Activated CD8-positive, alpha-beta memory T cell treated with anti-CD3 and anti-CD28 coated beads for 48 hours (primary cell): ENCODE results near the gene TSPAN9.

Source experiments
- DNase-seq, 3 experiments: peaks; one replicate each; pipeline ENCODE4 v3.0.0-alpha.2; 2020; ENCODE audit warnings: low read depth in 2 of 3, low spot score in 2 of 3

Gene TSPAN9

DNA sequence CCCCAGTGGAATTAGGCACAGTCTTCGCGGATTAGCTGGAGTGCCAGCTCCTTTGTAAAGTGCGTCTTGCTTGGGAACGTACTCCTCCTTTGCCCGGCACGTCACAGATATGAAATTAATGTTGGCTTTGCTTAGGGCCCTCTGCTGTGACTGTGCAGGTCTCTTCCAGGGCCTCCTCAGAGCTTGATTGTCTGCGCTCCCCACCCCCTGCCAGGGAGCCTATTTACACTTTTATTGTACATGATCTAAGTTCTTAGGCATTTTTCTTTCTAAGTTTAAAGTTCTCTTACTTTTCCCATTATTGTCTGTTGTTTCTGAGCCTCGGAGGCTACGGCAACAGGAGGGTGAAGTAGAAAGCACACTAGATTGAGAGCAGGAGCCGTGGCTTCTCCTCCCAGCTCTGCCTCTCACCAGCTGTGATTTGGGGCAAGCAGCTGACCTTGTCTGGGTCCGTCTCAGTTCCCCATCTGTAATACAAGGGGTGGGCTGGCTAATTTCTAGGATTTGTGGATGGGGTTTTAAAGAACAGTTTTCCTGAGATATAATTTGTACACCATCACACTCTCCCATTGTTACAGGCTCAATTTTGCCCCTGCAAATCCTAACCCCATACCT lies 81.8 kb downstream of the TSPAN9 start:
- no peak for DNase-seq

DNA sequence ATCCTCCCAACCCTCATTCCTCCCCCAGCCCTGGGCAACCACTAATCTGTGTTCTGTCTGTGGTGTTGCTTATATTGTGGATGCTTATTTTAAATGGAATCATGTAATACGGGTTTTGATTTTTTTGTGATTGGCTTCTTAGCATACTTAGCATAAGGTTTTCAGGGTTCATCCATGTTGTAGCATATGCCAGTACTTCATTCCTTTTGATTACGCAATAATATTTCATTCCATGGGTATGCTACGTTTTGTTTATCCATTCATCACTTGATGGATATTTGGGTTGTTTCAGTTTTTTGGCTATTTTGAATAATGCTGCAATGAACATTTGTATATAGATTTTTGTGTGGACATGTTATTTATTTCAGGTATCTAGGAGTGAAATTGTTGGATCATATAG lies 82.9 kb downstream of the TSPAN9 start:
- DNase-seq: no peak

DNA sequence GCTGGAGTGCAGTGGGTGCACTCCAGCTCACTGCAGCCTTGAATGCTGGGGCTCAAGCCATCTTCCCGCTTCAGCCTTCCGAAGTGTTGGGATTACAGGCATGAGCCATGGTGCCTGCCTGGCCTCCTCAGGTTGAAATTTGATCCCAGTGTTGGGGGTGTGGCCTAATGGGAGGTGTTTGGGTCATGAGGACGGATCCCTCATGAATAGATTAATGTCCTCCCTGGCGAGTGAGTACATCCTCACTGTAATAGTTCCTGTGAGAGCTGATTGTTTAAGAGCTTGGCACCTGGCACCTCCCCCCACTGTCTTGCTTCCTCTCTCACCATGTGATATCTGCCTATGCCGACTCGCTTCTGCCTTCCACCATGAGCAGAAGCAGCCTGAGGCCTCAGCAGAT lies 84.7 kb downstream of the TSPAN9 start:
- DNase-seq: no peak

DNA sequence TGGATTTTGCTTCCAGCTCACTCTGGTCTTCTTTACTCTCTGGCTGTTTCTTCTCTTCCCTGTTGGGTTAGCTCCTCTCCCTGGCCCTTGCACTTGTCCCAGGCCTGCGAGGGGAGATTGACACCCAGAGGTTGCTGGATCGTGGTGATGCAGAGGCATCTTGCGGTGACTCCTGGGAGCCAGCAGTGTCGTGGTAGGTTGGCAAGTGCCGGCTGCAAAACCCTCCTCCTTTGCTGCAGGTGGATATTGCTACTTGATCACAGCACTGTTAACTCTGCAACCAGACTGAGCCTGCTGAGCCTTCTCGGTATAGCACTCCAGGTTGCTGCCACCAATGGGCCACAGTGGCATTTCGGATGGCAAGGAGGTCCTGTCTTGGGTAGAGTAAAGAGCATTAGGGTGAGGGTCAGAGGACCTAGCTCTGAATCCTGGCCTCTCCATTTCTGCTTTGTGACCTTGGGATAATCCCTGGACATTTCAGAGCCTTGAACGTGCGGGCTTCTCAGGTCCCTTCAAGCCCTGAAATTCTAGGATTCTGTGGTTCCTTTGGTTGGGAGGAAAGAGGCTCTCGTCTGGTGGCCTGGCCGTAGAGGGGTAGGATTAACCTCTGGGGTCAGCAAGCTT lies 87.4 kb downstream of the TSPAN9 start:
- DNase-seq: no peak

DNA sequence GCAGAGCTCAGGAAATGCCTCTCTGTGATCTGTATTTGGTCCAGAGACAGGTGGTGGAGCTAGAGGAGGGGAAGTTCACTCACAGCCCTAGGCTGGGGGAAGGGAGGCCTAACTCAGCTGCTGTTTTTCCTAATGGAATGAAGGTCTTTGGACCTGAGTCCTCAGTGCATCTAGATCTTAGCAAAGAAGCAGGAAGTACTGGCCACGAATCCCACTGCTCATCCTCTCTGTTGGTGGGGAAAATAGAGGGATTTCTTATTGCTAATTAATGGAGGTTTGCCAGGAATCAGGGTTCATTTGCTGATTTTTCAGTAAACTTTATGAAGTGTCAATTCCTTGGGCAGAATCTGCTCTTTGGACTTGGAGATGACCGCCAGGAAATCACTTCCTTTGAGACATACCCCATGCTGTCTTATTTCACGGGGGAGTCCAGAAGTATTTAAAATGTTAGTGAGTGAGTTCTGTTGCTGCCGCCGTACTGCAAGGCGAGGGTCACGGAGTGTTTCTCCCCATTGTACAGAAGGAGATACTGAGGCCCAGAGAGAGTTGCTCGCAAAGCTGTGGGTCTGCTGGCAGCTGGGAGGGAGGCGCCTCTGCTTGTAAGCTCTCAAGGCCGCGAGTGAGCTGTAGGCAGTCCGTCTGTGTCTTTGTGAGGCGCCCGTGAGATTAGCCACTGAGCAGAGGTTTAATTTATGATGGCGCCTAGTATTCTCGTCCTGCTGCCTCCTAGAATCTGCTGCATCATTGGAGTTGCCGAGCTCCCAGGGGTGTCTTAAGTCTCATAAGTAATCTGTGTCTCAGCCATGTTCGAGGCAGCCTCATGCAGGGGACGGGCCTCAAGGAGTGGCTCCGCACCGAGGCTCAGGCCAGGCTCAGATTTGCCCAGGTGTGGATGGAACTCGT lies 88.2 kb downstream of the TSPAN9 start:
- DNase-seq: no peak

DNA sequence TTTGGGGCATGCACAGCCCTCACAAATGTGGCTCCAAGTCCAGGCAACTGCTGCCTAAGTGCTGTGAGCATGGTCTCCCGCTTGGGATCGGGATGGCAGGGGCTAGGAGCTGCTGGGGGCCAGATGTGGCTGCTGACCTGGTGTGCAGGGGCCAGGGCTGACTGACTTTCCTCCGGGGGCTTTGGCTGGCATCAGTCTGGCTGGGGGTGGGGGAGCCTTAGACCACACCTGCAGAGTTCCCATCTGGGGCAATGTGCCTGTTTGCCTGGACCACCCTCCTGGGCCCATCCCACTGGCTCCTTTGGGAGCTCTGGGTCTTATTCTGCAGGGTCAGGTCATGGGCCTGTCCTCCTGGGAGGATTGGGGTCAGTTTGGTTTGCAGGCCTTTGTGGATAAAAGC lies 90.5 kb downstream of the TSPAN9 start:
- DNase-seq: no peak

DNA sequence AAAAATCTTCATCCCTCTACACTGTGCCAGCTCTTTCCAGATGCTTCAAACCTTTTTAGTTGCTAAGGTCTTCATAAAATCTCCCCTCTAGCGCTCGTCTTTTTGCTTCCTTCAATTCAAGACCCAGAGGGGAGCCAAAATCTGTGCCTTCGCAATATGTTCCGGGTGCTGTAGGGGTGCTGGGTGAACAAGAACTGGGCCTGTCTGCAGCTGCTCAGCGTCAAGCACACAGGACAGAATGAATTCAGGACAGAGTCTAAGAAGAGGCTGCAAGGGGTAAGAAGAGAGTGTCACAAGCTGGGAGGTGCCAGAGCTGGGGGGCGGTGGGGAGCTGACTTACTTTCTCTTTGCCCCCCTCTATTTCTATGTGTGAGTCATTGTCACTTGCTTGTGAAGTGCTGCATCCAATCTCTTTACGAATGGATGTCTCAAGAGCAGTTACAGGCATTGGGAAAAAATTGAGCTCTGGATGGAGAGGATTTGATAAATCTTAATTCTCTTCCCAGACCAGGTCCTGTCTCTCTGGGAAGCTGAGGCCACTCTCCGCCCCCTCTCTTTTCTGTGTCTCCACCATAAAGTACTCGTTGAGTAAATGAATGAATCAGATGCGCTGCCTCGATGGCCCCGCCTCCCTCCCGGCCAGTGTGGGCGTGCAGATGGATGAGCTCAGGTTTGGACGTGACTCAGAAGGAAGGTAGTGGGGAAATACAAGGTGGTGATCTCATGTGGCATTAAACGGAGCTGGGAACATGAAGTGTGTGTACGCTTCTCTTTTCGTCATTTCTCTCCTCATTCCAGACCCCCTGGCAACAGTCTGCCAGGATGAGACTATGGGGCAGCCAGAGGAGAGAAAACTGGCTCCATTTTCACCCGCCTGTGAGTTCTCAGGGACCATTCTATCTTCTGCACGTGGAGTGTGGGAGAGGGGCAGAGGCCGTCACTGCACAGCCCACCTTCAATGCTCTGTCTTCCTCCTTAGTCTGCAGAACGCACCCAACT lies 91.3 kb downstream of the TSPAN9 start:
- DNase-seq: peak; percentile 7 to 33 (median 9)

DNA sequence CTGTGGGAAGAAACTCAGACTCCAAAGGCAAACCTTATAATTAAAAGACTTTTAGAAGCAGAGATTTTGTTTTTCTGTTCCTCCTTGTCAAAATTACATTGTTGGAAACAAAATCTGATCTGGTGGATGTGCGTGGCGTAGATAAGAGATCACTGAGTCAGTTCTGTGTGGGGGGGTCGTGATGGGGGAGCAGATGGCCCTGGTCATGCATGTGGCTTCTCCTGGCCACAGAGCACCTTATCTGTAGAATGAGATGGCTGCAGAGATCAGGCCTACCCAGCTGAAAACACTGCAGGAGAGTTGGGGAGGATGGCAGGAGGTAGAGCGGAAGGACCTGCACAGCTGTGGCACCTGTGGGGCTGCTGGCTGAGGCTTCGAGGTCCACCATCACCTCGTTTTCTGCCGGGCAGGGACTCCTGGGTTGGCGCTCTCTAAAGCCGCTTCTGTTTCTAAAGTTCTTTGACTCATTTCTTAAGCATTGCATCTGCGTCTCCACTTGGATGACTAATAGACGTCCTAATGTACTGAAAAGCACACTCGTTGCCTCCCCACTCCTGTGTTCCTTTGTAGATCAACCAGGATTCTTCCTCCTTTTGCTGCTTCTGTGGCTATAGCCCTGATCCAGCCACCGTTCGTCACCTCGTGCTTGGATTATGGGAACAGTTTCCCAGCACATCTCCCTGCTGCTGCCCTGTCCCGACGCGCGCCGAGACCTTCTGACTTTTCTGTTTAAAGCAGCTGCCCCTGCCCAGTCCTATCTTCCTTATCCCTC lies 93.4 kb downstream of the TSPAN9 start:
- no peak for DNase-seq

DNA sequence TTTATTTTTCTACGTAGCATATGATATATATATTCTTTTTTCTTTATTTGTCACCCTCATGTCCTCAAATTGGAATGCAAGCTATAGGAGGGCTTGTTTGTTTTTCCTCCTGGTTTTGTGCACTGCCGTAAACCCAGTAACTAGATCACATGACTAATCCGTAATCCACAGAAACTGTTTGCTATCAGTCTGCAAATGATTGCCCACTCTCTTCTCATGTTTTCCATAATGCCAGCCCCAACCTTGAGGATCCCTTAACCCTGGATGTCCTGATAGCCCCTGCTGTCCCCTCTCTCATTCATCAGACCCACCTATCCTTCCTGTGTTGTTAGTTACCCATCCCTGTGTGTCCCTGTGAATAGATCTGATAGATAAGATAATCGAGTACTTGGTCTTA lies 94.0 kb downstream of the TSPAN9 start:
- DNase-seq: no peak

DNA sequence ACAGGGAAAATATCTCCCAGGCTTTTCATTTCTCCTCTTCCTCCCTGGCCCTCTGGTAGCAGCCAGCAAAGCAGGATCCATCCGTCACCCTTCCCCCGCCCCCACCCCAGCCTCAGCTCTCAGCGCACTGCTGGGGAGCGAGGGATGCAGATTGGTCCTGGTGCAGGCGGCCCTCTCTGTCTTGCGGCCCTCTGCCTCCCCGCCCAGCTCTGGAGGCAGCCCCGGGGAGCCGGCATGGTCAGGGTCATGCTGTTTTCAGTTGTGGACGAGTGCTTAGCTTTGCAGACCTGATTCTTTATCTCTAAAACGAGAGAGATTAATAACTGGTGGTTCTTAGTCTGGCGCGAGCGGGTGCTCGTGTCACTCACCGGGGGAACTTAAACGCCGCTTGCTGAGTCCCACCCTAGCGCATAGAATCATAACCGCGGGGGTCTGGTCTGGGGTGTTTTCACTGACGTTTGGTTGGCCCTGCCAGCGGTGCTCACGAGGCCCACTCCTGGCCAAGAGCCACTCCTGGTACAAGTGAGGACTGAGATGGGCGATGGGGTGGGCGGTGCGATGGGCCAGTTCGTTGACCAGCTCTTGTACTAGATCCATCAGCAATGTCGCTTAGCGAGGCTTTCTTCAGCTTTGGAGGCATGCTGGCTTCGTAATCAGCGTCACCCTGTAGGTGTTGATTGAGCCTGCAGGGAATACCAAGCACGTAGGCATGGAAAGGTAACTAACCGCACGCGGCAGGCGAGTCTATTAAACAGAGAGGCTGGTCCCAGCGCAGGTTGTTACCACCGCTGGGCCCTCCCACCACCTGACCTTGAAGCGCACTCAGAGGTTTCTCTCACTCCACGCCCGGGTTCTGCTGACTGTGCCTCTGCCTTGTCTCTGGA lies 95.2 kb downstream of the TSPAN9 start:
- no peak for DNase-seq

DNA sequence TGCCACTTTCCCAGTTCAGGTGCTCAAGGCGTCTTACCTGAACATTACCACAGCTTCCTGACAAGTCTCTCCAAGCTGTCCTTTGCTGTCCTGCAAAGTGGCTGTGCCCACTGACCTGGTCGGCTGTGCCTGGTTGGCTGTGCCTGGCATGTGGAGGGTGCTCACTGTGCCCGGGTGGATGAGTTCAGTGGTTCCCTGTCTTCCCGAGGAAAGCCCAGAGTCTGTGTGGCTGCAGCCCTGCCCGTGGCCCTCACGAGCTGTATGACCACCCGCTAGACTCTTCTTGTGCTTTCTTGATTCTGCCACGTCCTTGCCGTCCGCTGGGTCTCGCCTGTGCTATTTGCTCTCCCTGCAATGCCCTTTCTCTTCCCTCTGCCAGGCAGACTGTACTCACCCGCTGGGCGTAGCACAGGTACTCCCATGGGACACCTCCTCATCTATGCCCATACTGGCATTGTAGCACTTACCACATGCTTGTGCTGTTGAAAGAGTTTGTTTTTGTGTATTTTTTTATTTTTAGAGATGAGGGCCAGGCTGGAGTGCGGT lies 95.9 kb downstream of the TSPAN9 start:
- no peak for DNase-seq

DNA sequence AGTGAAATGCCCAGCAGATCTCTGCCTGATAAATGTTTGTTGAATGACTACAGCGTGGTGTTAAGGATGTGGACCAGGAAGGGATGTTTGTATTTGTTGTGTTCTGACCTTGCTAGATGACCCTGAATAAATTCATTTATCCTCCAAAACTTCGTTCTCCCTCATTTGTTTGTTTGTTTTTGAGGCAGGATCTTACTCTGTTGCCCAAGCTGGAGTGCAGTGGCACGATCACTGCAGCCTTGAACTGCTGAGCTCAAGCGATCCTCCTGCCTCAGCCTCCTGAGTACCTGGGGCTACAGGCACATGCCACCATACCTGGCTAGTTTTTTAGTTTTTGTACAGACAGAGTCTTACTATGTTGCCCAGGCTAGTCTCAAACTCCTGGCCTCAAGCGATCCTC lies 96.7 kb downstream of the TSPAN9 start:
- DNase-seq: no peak

DNA sequence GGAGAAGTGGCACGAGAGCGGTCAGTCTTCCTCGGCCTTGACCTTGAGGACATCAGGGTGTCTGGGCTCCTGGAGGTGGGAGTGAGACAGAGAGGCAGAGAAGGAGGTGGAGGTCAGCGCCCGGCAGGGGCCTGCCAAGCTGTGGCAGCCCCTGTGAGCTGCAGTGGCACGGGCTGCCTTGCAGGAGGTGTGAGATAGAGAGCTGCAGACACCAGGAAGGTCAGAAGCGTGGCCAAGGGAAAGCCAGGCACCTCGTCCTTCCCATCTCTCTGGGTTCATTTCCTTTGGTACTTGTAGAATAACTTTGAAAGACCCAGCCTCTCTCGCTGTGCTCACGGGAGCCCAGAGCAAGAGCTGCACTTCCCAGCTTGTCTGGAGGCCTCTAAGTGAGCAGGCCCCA lies 98.1 kb downstream of the TSPAN9 start:
- DNase-seq: no peak

DNA sequence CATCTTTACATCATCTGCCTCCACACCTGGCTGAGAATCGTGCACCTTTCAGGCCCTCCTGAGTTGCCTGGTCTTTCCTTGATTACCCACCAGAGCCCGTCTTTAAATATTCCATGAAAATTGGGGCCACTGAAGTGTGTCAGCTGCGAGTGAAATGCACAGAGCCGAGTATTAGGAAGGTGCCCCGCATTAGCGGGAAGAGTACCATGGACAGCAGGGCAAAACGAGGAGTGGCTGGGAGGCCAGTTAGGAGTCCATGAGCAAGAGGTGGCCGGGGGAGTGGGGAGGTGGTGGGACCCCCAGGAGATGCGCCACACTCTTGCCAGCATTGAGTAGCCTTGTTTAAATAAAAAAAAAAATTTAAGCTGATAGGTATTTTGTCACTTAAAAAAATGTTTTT lies 99.6 kb downstream of the TSPAN9 start:
- DNase-seq: no peak

DNA sequence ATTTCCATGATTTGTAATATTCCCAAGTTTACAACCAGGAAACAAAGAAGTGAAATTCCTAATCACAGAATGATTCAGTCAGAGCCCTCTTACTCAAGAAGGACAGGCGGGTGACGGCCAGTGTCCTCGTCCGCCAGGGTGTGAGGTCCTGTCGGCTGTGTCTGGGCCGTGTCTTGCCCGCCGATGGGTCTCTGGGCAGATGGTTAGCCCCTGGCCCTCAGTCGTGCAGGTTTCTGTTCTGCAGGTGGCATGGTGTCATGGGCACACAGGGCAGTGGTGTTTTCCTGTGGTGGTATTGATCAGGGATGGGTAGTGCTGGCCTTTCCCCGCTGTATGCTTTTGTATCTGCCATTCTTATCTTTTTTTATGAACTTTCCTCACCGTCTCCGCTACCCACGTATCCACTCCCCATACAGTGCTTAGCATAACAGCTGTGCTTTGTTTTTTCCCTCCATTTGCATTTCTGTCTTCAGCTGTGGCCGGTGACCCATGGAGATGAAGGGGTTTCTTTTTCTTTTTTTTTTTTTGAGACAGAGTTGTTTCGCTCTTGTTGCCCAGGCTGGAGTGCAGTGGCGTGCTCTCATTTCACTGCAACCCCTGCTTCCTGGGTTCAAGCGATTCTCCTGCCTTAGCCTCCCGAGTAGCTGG lies 100.7 kb downstream of the TSPAN9 start:
- DNase-seq: no peak

DNA sequence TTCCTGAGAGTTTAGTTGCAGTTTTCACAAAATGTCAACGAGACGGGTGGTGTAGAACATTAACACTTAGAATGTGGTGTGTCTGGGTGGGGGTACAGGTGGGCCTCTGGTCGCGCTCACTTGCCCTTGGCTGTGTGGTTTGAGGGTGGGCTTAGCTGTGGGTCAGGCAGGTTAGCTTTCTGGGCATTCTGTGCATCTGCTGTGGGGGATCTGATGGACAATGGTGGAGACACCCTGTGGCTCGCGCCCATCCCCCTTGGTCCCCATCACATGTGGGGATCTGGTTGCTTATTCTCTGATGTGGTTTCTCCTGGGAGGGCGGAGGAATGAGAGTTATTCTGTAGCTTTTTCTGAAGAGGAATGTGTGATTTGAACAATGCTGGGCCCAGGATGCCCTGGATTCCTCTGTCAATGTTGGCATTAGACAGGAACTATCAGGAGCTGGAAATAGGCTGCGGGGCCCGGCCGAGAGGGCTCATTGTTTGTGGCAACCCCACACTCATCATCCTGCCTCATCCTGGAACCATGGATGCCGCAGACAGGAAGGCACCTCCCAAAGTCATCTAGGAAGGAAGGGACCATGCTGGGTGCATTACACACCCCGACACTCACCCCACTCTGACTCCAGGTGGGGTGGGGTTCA lies 101.6 kb downstream of the TSPAN9 start:
- no peak for DNase-seq

DNA sequence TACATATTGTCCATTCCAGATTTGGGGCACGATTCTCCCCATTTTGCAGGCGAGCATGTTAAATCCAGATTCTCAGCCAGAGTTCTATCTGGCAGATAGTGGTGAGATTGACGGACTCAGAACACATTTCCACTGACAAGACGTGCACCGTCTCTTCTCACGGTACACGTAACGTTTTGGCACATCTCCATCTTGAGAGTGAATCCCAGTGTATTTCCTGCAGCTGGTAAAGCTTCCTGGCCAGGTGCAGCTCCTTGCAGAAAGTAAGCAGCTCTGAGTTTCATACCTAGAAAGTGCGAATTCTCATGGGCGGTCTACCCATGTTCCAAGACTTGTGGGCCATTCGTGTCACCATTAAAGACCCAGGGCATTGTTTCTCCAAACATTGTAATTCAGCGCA lies 102.6 kb downstream of the TSPAN9 start:
- DNase-seq: no peak

DNA sequence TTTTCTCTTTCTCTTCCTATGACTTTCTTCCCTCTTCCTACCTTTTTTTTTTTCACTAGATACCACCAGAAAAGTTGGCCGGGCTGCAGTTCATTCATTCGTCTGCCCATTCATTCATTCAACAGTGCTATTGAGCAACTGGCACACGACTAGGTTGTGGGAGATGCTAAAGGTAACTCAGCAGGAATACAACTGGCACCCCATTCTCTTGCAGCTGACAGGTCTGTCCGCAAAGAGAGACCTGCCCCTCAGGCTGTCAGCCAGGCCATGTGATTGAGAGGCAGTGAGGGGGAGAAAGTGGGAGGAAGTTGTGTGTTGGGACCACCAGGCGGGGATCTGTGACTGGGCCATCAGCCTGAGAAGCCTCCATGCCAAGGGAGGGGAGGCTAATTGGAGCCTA lies 105.2 kb downstream of the TSPAN9 start:
- no peak for DNase-seq
